Neural cell (in vitro differentiated cells): Measurements from ENCODE around the gene OR2M2.

Experiments
- EP300 ChIP-seq: fragments of 450-650 bp; conservative IDR thresholded peaks from 2 replicates; pipeline ENCODE4 v1.6.1; 2014; ENCODE audit warnings: antibody characterized with exemption, mild to moderate bottlenecking, moderate library complexity; ENCODE audit not compliant: poor library complexity, severe bottlenecking
- MXI1 ChIP-seq: fragments of 450-650 bp; conservative IDR thresholded peaks from 2 replicates; pipeline ENCODE4 v1.6.1; 2014; ENCODE audit warnings: antibody characterized with exemption, mild to moderate bottlenecking; ENCODE audit not compliant: poor library complexity, severe bottlenecking
- SMC3 ChIP-seq: fragments of 450-650 bp; conservative IDR thresholded peaks from 2 replicates; pipeline ENCODE4 v1.6.1; 2014; ENCODE audit warnings: antibody characterized with exemption, mild to moderate bottlenecking, moderate library complexity; ENCODE audit not compliant: poor library complexity
- TF ChIP-seq, protein P1 (sequence below): fragments of 450-650 bp; IDR thresholded peaks from 2 replicates; pipeline ENCODE4 v1.5.1; 2014; ENCODE audit warnings: antibody characterized with exemption, mild to moderate bottlenecking, moderate library complexity; ENCODE audit not compliant: poor library complexity, severe bottlenecking

DNA sequence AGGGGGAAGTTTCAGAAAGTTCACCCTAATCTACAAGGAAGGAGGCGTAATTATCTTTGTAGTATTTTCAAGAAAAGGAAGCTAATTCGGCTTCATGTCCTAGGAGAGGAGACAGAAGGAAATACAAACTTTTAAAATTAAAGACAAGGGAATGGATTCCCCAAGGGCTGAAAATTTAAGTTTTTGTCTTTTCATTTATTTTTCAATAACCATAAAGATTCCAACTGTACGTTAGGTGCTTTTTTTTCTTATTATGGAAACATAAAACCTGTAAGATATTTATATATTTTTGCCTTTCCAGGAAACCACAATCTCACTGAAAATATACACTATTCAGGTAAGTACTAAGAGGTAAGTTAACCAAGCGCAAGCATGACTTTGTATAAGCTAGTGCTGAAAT, 22.3 kb downstream of the OR2M2 start, which contains the start of gene OR2M3:
- TF ChIP-seq EP300 (no peak), SMC3 (no peak), MXI1 (no peak)
- TF ChIP-seq, protein P1, sequence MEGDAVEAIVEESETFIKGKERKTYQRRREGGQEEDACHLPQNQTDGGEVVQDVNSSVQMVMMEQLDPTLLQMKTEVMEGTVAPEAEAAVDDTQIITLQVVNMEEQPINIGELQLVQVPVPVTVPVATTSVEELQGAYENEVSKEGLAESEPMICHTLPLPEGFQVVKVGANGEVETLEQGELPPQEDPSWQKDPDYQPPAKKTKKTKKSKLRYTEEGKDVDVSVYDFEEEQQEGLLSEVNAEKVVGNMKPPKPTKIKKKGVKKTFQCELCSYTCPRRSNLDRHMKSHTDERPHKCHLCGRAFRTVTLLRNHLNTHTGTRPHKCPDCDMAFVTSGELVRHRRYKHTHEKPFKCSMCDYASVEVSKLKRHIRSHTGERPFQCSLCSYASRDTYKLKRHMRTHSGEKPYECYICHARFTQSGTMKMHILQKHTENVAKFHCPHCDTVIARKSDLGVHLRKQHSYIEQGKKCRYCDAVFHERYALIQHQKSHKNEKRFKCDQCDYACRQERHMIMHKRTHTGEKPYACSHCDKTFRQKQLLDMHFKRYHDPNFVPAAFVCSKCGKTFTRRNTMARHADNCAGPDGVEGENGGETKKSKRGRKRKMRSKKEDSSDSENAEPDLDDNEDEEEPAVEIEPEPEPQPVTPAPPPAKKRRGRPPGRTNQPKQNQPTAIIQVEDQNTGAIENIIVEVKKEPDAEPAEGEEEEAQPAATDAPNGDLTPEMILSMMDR: no peak
